Measurements from ENCODE around the gene LAPTM4A. TPM values are rescaled to one million over a fixed set of nuclear protein-coding genes. Genes with fewer than 3 reads are reported as not detected.

LAPTM4A gene
- total RNA-seq, 1 donor = 251 TPM

- H3K4me3 ChIP-seq (ENCODE audit: low read depth, low read length) = no peak overlapping the region
- TF ChIP-seq CTCF (IDR thresholded peaks at IDR 0.05; ENCODE audit: insufficient read depth, low read length) = no peak
- no peak for DNase-seq (ENCODE audit: low read depth)
These were observed 2.7 kb upstream of the LAPTM4A start for GRCh38 chr2:20054119-20054518.

- DNase-seq (ENCODE audit: low read depth) = peak; percentile 92
- H3K4me3 ChIP-seq (ENCODE audit: low read depth, low read length) = peak overlapping the region; percentile 71
- no peak for TF ChIP-seq CTCF (IDR thresholded peaks at IDR 0.05; ENCODE audit: insufficient read depth, low read length)
These were observed 1.4 kb upstream of the LAPTM4A start for GRCh38 chr2:20052861-20053281.

- no peak for DNase-seq (ENCODE audit: low read depth)
- no peak for TF ChIP-seq CTCF (IDR thresholded peaks at IDR 0.05; ENCODE audit: insufficient read depth, low read length)
These were observed 912 bp upstream of the LAPTM4A start for GRCh38 chr2:20052229-20052851.

GRCh38 chr2:20050646-20051531, 539 bp downstream of the LAPTM4A start:
- peak overlapping the region; percentile 95 for H3K4me3 ChIP-seq (ENCODE audit: low read depth, low read length)
- TF ChIP-seq CTCF (IDR thresholded peaks at IDR 0.05; ENCODE audit: insufficient read depth, low read length) = peak; percentile 41
- DNase-seq (ENCODE audit: low read depth) = peak; percentile 74

More at GRCh38 chr2:20052229-20052851, 912 bp upstream of the LAPTM4A start:
- peak overlapping the region; percentile 71 for H3K4me3 ChIP-seq (ENCODE audit: low read depth, low read length)

GRCh38 chr2:20050104-20050645, 1.3 kb downstream of the LAPTM4A start:
- H3K4me3 ChIP-seq (ENCODE audit: low read depth, low read length) = peak overlapping the region; percentile 95
- peak; percentile 74 for DNase-seq (ENCODE audit: low read depth)
- TF ChIP-seq CTCF (IDR thresholded peaks at IDR 0.05; ENCODE audit: insufficient read depth, low read length) = no peak

GRCh38 chr2:20049637-20050036, 1.8 kb downstream of the LAPTM4A start:
- H3K4me3 ChIP-seq (ENCODE audit: low read depth, low read length) = peak overlapping the region; percentile 95
- peak; percentile 40 for DNase-seq (ENCODE audit: low read depth)
- TF ChIP-seq CTCF (IDR thresholded peaks at IDR 0.05; ENCODE audit: insufficient read depth, low read length) = no peak

All from fibroblast of the aortic adventitia (primary cell).